Activated naive CD4-positive, alpha-beta T cell treated with anti-CD3 and anti-CD28 coated beads, Interleukin-2, amount 50 U/mL, for 72 hours (primary cell): ENCODE measurements around the gene SSTR5. TPM values are rescaled to one million over a fixed set of nuclear protein-coding genes. Genes with fewer than 3 reads are reported as not detected.

Source experiments
- ATAC-seq, 2 donors: fragments of 150-1000 bp; cut with Tn5 transposase; 2 replicates each; pipeline ENCODE4 v1.10.0; 2021; ENCODE audit warnings: mild to moderate bottlenecking in 2 of 2, moderate library complexity in 2 of 2
- DNase-seq, 2 donors: peaks; one replicate each; pipeline ENCODE4 v3.0.0; 2021 to 2022; ENCODE audit warnings: low spot score in 2 of 2
- H3K27ac Mint-ChIP-seq, 2 donors: one replicate each; pipeline ENCODE4 v1.8.0; 2022; ENCODE audit warnings: mild to moderate bottlenecking in 2 of 2, mixed read lengths in 2 of 2
- H3K36me3 Mint-ChIP-seq, 2 donors: one replicate each; pipeline ENCODE4 v1.8.0; 2022; ENCODE audit warnings: mixed read lengths in 2 of 2
- H3K9me3 Mint-ChIP-seq, 2 donors: one replicate each; pipeline ENCODE4 v1.8.0; 2022; ENCODE audit warnings: mixed read lengths in 2 of 2
- total RNA-seq, 2 donors: library from RNA; stranded (reverse); gene quantifications; one replicate each; pipeline ENCODE4 v1.2.3, GENCODE V29; 2022

SSTR5 gene
- total RNA-seq, 2 donors from 2014 or later, result not detected

- Mint-ChIP-seq H3K9me3 (no peaks in the 10 kb centered on the region), H3K27ac (no peak overlapping the region), H3K36me3 (no peaks in the 10 kb centered on the region)
- DNase-seq, result no peak
- no peak for ATAC-seq
These were observed 41.5 kb downstream of the SSTR5 start for GRCh38 chr16:1113889-1114526.

GRCh38 chr16:1116693-1117077 lies 44.1 kb downstream of the SSTR5 start:
- Mint-ChIP-seq H3K9me3 (no peaks in the 10 kb centered on the region), H3K36me3 (no peaks in the 10 kb centered on the region), H3K27ac (no peak overlapping the region)
- ATAC-seq (no peak), DNase-seq (no peak)

- no peak for DNase-seq
- Mint-ChIP-seq H3K27ac (no peak overlapping the region), H3K9me3 (no peaks in the 10 kb centered on the region), H3K36me3 (no peaks in the 10 kb centered on the region)
- no peak for ATAC-seq
These were observed 44.8 kb downstream of the SSTR5 start for GRCh38 chr16:1117176-1117900.

GRCh38 chr16:1117926-1118325 lies 45.4 kb downstream of the SSTR5 start:
- DNase-seq (no peak), ATAC-seq (no peak)
- H3K9me3 Mint-ChIP-seq, result no peaks in the 10 kb centered on the region
- no peaks in the 10 kb centered on the region for H3K36me3 Mint-ChIP-seq
- H3K27ac Mint-ChIP-seq, result no peak overlapping the region

DNA sequence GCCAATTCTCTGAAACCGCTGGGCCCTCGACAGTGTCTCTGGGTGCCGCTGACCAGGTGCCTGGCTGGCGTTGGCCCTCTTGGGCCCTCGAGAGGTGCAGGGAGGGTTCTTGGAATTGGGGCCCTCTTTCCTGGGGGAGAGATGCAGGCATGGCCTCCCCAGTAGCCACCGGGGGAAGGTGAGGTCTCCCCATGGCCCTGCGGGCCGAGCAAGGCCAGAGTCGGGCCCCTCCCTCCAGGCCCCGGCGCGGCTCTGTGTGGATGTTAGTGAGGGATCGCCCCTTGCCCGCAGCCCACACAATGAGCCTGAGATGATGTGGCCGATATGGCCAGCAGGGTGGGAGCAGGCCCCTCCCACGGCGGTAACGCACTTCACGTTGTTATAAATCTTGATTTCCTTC lies 46.6 kb downstream of the SSTR5 start:
- H3K9me3 Mint-ChIP-seq, result no peaks in the 10 kb centered on the region
- DNase-seq (no peak), ATAC-seq (no peak)
- H3K36me3 Mint-ChIP-seq, result no peaks in the 10 kb centered on the region
- H3K27ac Mint-ChIP-seq, result no peak overlapping the region

DNA sequence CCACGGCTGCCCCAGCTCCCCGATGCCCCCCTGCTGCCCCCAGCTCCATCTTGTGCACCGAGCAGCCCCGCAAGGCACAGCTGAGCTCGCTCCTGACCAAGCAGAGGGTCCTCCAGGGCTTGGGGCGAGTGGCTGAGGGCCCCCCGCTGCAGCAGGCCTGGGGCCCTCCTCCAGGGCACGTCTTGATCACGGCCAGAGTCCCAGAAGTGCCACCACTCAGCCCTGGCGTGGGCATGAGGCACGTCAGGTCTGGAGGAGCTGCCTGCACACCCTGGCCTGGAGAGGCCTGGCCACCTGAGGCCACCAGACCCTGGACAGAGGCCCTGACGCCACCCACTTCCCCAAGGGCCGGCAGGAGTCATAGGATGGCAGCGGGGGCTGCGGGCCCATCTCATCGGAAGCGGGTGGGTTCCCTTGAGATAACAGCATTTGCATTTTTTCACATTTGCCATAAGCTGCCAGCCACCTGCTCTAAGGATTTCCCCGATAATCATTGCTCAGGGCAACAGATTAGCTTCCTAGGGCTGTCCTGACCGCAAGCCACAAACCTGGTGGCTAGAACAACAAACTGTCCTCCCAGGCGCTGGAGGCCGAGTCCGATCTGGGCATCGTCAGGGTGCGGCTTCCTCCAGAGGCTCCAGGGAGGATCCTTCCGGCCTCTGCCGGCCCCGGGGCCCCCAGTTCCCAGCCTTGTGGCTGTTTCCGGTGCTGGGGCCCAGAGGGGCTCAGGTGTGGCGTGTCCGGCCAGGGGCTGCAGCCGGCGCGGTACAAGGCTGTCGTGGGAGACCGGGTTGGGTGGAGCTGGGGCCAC lies 47.4 kb downstream of the SSTR5 start:
- no peak overlapping the region for H3K27ac Mint-ChIP-seq
- ATAC-seq, result no peak
- H3K9me3 Mint-ChIP-seq, result no peaks in the 10 kb centered on the region
- H3K36me3 Mint-ChIP-seq, result no peaks in the 10 kb centered on the region
- DNase-seq, result no peak

GRCh38 chr16:1120577-1120941 lies 48.0 kb downstream of the SSTR5 start:
- no peak for DNase-seq
- no peak for ATAC-seq
- H3K27ac Mint-ChIP-seq, result no peak overlapping the region
- H3K36me3 Mint-ChIP-seq, result no peaks in the 10 kb centered on the region
- no peaks in the 10 kb centered on the region for H3K9me3 Mint-ChIP-seq

DNA sequence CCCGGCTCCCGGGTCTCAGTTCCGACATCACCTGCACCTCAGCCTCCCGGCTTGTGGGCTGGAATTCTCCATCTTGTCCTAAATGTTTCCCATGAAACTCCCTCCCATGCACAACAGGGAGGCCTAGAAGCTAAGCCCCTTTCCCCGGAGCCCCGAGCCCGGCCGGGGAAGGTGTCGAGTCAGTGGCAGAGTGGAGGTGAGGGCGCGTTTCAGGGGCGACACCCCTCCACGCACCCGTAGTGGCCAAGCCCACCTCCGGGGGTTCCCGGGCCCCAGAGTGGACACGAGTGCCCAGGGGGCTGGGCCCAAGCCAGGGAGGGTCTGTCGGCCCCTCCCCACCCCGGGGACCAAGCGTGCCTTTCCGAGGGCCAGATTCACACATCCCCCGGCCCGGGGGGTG lies 48.5 kb downstream of the SSTR5 start:
- Mint-ChIP-seq H3K9me3 (no peaks in the 10 kb centered on the region), H3K36me3 (no peaks in the 10 kb centered on the region), H3K27ac (no peak overlapping the region)
- no peak for DNase-seq
- ATAC-seq, result no peak

GRCh38 chr16:1121601-1122397 lies 49.3 kb downstream of the SSTR5 start:
- DNase-seq (no peak), ATAC-seq (no peak)
- H3K36me3 Mint-ChIP-seq, result no peaks in the 10 kb centered on the region
- no peaks in the 10 kb centered on the region for H3K9me3 Mint-ChIP-seq
- no peak overlapping the region for H3K27ac Mint-ChIP-seq

GRCh38 chr16:1122398-1122765 lies 49.8 kb downstream of the SSTR5 start:
- no peaks in the 10 kb centered on the region for H3K36me3 Mint-ChIP-seq
- no peak overlapping the region for H3K27ac Mint-ChIP-seq
- DNase-seq (no peak), ATAC-seq (no peak)
- no peaks in the 10 kb centered on the region for H3K9me3 Mint-ChIP-seq

GRCh38 chr16:1123525-1124230 lies 51.1 kb downstream of the SSTR5 start:
- no peak for ATAC-seq

DNA sequence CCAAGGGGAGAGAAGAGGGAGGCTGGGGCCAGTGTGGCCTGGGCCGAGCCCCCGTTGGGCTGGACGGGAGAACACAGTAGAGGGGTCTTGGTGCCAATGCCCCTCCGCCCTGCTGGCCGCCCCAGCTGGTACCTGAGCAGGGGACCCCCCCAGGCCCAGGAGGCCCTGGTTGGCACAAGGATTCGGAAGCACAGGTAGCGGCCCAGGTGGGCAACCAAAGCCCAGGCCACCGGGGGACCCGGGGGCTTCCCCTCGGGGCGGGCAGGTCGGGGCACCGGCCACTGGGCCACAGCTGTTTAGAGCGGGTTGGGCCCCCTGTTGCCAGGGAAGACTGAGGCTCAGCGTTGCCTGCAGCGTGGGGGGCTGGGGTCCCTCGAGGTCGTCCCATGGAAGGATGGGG lies 51.7 kb downstream of the SSTR5 start:
- H3K9me3 Mint-ChIP-seq, result no peaks in the 10 kb centered on the region
- H3K36me3 Mint-ChIP-seq, result no peaks in the 10 kb centered on the region
- no peak for ATAC-seq
- no peak overlapping the region for H3K27ac Mint-ChIP-seq
- DNase-seq, result no peak

More at GRCh38 chr16:1123525-1124230, 51.1 kb downstream of the SSTR5 start:
- no peaks in the 10 kb centered on the region for H3K9me3 Mint-ChIP-seq
- DNase-seq, result no peak
- H3K36me3 Mint-ChIP-seq, result no peaks in the 10 kb centered on the region
- no peak overlapping the region for H3K27ac Mint-ChIP-seq

DNA sequence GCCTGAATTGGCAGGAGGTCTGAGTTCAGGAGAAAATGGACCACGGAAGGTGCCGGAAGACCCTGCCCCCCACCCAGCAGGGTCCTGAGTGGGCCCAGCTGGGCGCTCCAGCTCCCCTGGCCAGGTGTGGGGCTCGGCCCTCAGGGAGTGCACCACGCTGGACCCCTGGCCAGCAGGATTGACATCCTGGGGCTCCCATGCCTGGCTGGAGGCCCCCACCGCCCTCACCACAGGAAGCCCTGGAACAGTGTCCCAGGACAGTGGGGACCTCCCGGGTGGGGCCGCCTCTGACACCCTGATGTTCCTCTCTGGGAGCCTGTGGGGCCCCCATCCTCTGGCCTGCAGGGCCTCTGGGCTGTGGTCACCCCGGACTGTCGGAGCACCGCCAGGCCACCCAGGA lies 52.2 kb downstream of the SSTR5 start:
- DNase-seq (no peak), ATAC-seq (no peak)
- Mint-ChIP-seq H3K27ac (no peak overlapping the region), H3K9me3 (no peaks in the 10 kb centered on the region), H3K36me3 (no peaks in the 10 kb centered on the region)

- peak; percentile 46 to 74 for ATAC-seq
- DNase-seq, result no peak
- Mint-ChIP-seq H3K27ac (no peak overlapping the region), H3K36me3 (no peaks in the 10 kb centered on the region), H3K9me3 (no peaks in the 10 kb centered on the region)
These were observed 52.9 kb downstream of the SSTR5 start for GRCh38 chr16:1125471-1125870.

- H3K9me3 Mint-ChIP-seq, result no peaks in the 10 kb centered on the region
These were observed 53.5 kb downstream of the SSTR5 start for GRCh38 chr16:1126044-1126443.

DNA sequence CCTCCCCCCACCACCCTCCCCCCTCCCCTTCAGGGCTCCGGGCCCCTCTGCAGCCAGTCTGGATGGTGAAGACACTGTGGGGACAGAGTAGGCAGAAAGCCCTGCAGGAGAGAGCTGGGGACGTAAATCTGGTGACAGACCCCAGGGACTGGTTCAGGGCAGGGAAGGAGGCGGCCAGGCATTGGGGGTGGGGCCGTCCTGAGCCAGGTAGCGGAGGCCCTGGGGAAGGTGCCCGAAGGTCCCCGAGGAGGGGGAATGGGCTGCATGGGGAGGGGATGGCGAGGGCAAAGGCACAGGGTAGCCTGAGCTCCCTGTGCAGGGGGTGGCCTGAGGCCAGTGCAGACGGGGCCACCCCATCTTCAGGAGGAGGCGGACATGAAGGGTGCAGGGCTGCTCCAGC lies 54.0 kb downstream of the SSTR5 start:
- no peak for DNase-seq
- no peaks in the 10 kb centered on the region for H3K36me3 Mint-ChIP-seq

More at GRCh38 chr16:1126044-1126443, 53.5 kb downstream of the SSTR5 start:
- ATAC-seq, result no peak
- Mint-ChIP-seq H3K36me3 (no peaks in the 10 kb centered on the region), H3K27ac (no peak overlapping the region)
- no peak for DNase-seq

More for the DNA sequence above, 54.0 kb downstream of the SSTR5 start:
- ATAC-seq, result no peak
- no peak overlapping the region for H3K27ac Mint-ChIP-seq
- H3K9me3 Mint-ChIP-seq, result no peaks in the 10 kb centered on the region
